SH-SY5Y (cell line): ENCODE measurements around the gene PKN2.

Experiments
- GATA2 ChIP-seq: IDR thresholded peaks from 2 replicates; pipeline ENCODE4 v1.6.1; 2011; ENCODE audit warnings: mild to moderate bottlenecking, low read depth, low read length
- GATA3 ChIP-seq: IDR thresholded peaks from 2 replicates; pipeline ENCODE4 v1.6.1; 2011; ENCODE audit warnings: low read depth, mild to moderate bottlenecking, low read length, moderate library complexity

DNA sequence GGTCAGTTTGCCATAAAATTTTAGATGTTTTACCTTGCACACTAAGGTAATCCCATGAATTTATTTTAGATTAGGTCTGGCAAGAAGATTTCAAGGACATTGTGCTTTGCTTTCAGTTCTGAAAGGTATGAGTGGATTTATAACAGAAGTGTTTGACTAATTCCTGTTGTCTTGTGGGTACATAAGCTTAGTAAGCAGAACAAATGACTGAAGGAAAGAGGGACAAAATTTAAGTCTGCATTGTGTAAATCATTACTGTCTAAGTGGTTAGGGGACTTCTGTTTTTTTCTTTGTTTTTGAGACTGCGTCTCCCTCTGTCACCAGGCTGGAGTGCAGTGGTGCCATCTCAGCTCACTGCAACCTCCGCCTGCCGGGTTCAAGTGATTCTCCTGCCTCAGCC is 60.1 kb downstream of the PKN2 start:
- no peak for TF ChIP-seq GATA2
- no peak for TF ChIP-seq GATA3
